Tibial nerve (tissue), 3 donors: Measurements from ENCODE around the gene UNC80.

Source experiments
- POLR2A ChIP-seq, 2 donors: fragments of 450-650 bp; IDR thresholded peaks; one replicate each; pipeline ENCODE4 v1.6.1; 2017; ENCODE audit warnings: antibody characterized with exemption in 2 of 2, mild to moderate bottlenecking in 2 of 2, moderate library complexity in 2 of 2
- TF ChIP-seq, protein P1 (sequence below), 5 experiments: fragments of 200-600 bp in 3 of 5; fragments of 450-650 bp in 2 of 5; sonication (generic) in 3 of 5; IDR thresholded peaks; one replicate each; pipeline ENCODE4 v1.5.1; 2016 to 2019; ENCODE audit warnings: antibody characterized with exemption in 5 of 5, mild to moderate bottlenecking in 3 of 5, moderate library complexity in 2 of 5

DNA sequence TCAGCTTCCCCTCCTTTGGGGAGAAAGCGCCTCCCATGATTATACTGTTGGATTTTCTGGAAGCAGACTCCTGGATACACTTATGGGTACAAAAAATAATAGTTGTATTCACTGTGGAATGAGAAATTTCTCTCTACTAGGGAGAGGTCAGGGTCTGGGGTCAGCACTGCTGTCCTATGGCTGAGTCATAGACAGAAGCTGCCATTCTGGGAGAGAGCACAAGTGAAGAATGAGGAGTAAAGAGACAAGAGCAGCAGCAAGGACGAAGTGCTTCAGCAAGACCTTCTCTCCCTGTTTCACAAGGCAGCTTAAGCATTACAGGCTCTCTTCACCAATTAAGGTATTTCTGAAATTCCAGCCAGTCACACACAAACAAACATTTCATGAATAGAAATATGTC, 10.1 kb upstream of the UNC80 start:
- TF ChIP-seq, protein P1, sequence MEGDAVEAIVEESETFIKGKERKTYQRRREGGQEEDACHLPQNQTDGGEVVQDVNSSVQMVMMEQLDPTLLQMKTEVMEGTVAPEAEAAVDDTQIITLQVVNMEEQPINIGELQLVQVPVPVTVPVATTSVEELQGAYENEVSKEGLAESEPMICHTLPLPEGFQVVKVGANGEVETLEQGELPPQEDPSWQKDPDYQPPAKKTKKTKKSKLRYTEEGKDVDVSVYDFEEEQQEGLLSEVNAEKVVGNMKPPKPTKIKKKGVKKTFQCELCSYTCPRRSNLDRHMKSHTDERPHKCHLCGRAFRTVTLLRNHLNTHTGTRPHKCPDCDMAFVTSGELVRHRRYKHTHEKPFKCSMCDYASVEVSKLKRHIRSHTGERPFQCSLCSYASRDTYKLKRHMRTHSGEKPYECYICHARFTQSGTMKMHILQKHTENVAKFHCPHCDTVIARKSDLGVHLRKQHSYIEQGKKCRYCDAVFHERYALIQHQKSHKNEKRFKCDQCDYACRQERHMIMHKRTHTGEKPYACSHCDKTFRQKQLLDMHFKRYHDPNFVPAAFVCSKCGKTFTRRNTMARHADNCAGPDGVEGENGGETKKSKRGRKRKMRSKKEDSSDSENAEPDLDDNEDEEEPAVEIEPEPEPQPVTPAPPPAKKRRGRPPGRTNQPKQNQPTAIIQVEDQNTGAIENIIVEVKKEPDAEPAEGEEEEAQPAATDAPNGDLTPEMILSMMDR (IDR thresholded peaks at IDR 0.05) = no peak
- no peak for TF ChIP-seq POLR2A (IDR thresholded peaks at IDR 0.05)
